Calu3 (cell line): ENCODE results near the gene MRPL28. TPM values are rescaled to one million over a fixed set of nuclear protein-coding genes. Genes with fewer than 3 reads are reported as not detected.

ENCODE experiments used
- BruUV-seq: library from RNA; stranded (reverse); fragments of 400-500 nt; replicated peaks from 2 replicates; lab custom pipeline; 2021; lab: Mats Ljungman, UMichigan
- CTCF ChIA-PET: fragments of 300-600 bp; sonication (Branson Sonifier 250); formaldehyde crosslinking; loops from one replicate; lab custom pipeline; 2022; ENCODE audit warnings: antibody characterized with exemption; lab: Charles Lee
- DNase-seq: peaks from one replicate; pipeline ENCODE4 v3.0.0; 2022
- H3K27ac Mint-ChIP-seq: one replicate; pipeline ENCODE4 v1.8.0; 2022; ENCODE audit warnings: mixed read lengths; ENCODE audit not compliant: unreplicated experiment
- H3K27me3 Mint-ChIP-seq: one replicate; pipeline ENCODE4 v1.8.0; 2022; ENCODE audit warnings: mixed read lengths; ENCODE audit not compliant: unreplicated experiment
- H3K36me3 Mint-ChIP-seq: one replicate; pipeline ENCODE4 v1.8.0; 2022; ENCODE audit warnings: mild to moderate bottlenecking, moderate library complexity, mixed read lengths; ENCODE audit not compliant: insufficient read depth, unreplicated experiment
- H3K4me1 Mint-ChIP-seq: one replicate; pipeline ENCODE4 v1.8.0; 2022; ENCODE audit warnings: mild to moderate bottlenecking, low read depth, mixed read lengths; ENCODE audit not compliant: unreplicated experiment
- H3K4me3 Mint-ChIP-seq: one replicate; pipeline ENCODE4 v1.8.0; 2022; ENCODE audit warnings: mild to moderate bottlenecking, low read depth, moderate library complexity, mixed read lengths; ENCODE audit not compliant: unreplicated experiment
- H3K9me3 Mint-ChIP-seq: one replicate; pipeline ENCODE4 v1.8.0; 2022; ENCODE audit warnings: low read depth, mixed read lengths; ENCODE audit not compliant: unreplicated experiment
- intact Hi-C: fragments of 100-400 bp; cut with micrococcal nuclease; formaldehyde crosslinking; loops from one replicate; pipeline ENCODE4 v1.10.0; 2022; ENCODE audit not compliant: unreplicated experiment
- total RNA-seq: library from RNA; stranded (reverse); gene quantifications from 2 replicates; pipeline ENCODE4 v1.2.3, GENCODE V29; 2022
- TF ChIP-seq, protein P1 (sequence below): fragments of 200-600 bp; IDR thresholded peaks from one replicate; pipeline ENCODE4 v1.8.0; 2022; ENCODE audit warnings: antibody characterized with exemption; ENCODE audit not compliant: unreplicated experiment

MRPL28 gene
- total RNA-seq, 1 experiment from 2014 or later, result 115 TPM

DNA sequence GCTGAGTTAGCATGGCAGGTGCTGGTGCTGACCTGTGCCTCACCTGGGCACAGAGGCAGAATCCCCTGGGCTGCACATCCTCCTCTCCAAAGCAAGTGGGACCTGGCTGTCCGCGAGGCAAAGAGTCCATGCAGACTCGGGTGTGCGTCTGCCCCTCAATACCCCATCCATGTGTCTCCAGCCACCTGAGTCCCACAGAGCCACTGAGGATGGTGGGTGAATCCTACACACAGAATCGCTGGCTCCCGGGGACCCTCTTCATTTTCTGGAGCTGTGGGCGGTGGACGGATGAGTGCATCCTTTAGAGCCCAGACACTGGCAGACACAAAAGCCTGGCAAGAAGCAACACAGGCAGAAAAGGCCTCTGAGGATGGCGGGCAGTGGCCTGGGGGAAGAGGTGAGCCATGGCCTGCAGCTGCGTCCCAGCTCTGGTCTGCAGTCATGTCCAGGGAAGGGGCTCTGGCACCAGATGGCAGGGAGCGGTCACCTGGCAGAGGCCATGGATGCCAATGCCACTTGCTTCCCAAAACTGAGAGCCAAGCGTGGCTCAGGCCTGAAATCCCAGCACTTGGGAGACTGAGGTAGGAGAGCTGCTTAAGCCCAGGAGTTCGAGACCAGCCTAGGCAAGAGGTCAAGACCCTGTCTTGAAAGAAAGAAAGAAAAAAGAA lies 47.7 kb downstream of the MRPL28 start:
- no peak overlapping the region for H3K27ac Mint-ChIP-seq
- DNase-seq, result no peak
- no TSS peak for BruUV-seq
- CTCF ChIA-PET, result interaction anchor here (0.6 kb wide), 1 partner anchor 123 kb away, joined by 4 read pairs; no protein-coding TSS in a partner anchor
- H3K27me3 Mint-ChIP-seq, result no peaks in the 10 kb centered on the region
- peaks cover 28% of the 10 kb centered on the region for H3K4me1 Mint-ChIP-seq
- peaks cover 44% of the 10 kb centered on the region for H3K36me3 Mint-ChIP-seq
- H3K4me3 Mint-ChIP-seq, result no peak overlapping the region
- no peaks in the 10 kb centered on the region for H3K9me3 Mint-ChIP-seq
- intact Hi-C loops, result no loop called here
- TF ChIP-seq, protein P1, sequence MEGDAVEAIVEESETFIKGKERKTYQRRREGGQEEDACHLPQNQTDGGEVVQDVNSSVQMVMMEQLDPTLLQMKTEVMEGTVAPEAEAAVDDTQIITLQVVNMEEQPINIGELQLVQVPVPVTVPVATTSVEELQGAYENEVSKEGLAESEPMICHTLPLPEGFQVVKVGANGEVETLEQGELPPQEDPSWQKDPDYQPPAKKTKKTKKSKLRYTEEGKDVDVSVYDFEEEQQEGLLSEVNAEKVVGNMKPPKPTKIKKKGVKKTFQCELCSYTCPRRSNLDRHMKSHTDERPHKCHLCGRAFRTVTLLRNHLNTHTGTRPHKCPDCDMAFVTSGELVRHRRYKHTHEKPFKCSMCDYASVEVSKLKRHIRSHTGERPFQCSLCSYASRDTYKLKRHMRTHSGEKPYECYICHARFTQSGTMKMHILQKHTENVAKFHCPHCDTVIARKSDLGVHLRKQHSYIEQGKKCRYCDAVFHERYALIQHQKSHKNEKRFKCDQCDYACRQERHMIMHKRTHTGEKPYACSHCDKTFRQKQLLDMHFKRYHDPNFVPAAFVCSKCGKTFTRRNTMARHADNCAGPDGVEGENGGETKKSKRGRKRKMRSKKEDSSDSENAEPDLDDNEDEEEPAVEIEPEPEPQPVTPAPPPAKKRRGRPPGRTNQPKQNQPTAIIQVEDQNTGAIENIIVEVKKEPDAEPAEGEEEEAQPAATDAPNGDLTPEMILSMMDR, result no peak

DNA sequence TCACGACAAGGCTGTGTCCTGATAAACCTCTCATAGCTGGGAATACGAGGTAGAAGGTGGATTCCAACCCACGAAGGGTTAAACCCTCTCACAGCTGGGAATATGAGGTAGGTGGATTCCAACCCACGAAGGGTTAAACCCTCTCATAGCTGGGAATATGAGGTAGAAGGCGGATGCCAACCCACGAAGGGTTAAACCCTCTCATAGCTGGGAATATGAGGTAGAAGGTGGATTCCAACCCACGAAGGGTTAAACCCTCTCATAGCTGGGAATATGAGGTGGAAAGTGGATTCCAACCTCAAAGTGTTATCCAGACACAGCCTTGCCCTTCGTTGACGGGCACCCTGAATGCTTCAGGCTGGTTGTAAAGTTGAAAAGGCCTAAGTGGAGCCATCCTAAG lies 48.8 kb downstream of the MRPL28 start:
- Mint-ChIP-seq H3K36me3 (peaks cover 37% of the 10 kb centered on the region), H3K9me3 (no peaks in the 10 kb centered on the region)

DNA sequence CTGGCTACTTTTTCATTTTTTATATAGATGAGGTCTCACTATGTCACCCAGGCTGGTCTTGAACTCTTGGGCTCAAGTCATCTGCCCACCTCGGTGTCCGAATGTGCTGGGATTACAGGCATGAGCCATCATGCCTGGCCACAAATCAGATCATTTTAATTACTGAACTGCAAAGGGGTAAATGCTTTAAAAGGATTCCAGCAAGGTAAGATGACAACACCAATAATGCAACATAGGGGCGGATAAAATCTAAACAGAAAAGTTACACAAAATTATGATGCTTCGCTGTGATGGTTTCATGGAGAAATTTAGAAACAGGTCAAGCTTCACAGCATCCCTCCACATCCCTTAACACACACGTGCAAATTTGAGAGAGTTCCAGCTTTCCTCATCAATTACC lies 50.1 kb downstream of the MRPL28 start:
- intact Hi-C loops, result no loop called here
- CTCF ChIA-PET, result interaction anchor here (0.6 kb wide), 1 partner anchor 17 kb away, joined by 5 read pairs; no protein-coding TSS in a partner anchor
- DNase-seq, result no peak
- Mint-ChIP-seq H3K4me1 (peaks cover 28% of the 10 kb centered on the region), H3K9me3 (no peaks in the 10 kb centered on the region), H3K27ac (peak overlapping the region; percentile 52), H3K4me3 (no peak overlapping the region), H3K36me3 (peaks cover 37% of the 10 kb centered on the region), H3K27me3 (no peaks in the 10 kb centered on the region)
- BruUV-seq, result no TSS peak
- TF ChIP-seq, protein P1, result no peak

More for the DNA sequence above, 48.8 kb downstream of the MRPL28 start:
- intact Hi-C loops, result no loop called here
- no peak for DNase-seq
- Mint-ChIP-seq H3K27me3 (no peaks in the 10 kb centered on the region), H3K4me3 (no peak overlapping the region), H3K27ac (no peak overlapping the region), H3K4me1 (peaks cover 28% of the 10 kb centered on the region)
- TF ChIP-seq, protein P1, result no peak
- no TSS peak for BruUV-seq
- CTCF ChIA-PET, result interaction anchor here (0.6 kb wide), 1 partner anchor 268 kb away, joined by 7 read pairs; the partner anchor contains the start of genes POLR3K and SNRNP25

DNA sequence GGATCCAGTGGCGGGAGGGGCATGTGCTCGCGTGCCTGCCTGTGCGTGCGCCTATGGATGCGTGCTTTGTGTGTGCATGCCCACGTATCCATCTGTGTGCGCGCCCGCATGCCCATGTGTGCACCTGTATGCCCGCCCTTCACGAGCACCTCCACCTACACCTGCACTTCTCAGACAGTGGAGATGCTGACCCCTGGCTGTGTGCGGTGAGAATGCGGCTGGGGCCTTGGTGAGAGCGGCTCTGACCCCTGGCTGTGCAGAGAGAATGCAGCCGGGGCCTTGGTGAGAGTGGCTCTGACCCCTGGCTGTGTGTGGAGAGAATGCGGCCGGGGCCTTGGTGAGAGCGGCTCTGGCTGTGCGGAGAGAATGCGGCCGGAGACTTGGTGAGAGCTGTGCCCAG lies 51.7 kb downstream of the MRPL28 start:
- CTCF ChIA-PET, result no interaction called here
- peak; percentile 29 for DNase-seq

More for the DNA sequence above, 51.7 kb downstream of the MRPL28 start:
- TF ChIP-seq, protein P1, result no peak
- no TSS peak for BruUV-seq
- intact Hi-C loops, result no loop called here
- Mint-ChIP-seq H3K27me3 (no peaks in the 10 kb centered on the region), H3K27ac (no peak overlapping the region), H3K9me3 (no peaks in the 10 kb centered on the region), H3K4me1 (peaks cover 28% of the 10 kb centered on the region), H3K4me3 (no peak overlapping the region), H3K36me3 (peaks cover 24% of the 10 kb centered on the region)
